GM19099 (cell line): ENCODE measurements around the gene SULT2B1.

Experiments
- POLR2A ChIP-seq: IDR thresholded peaks from 3 replicates; pipeline ENCODE4 v1.6.1; 2011; ENCODE audit warnings: low read depth; ENCODE audit not compliant: insufficient read length; ENCODE audit errors: extremely low read depth

SULT2B1 gene

GRCh38 chr19:48571378-48572162, 19.6 kb downstream of the SULT2B1 start:
- TF ChIP-seq POLR2A: no peak

DNA sequence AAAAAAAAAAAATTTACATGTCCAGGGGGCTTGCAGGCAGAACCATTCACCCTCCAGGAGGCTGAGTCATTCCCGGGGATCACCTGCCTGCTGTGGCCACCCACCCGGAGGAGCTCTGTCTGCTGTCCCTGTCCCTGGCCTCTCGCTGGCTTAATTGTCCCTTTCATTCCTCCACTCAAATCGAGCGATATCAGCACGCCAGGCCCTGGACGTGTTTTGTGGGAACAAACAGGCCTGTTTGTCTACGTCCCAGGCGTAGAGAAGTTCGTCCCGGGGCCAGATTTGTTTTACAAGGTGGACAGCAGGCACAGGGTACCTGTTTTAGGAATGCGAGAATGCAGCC, 21.2 kb downstream of the SULT2B1 start:
- TF ChIP-seq POLR2A: no peak

- no peak for TF ChIP-seq POLR2A
Measured at GRCh38 chr19:48575931-48576622, 24.1 kb downstream of the SULT2B1 start.

DNA sequence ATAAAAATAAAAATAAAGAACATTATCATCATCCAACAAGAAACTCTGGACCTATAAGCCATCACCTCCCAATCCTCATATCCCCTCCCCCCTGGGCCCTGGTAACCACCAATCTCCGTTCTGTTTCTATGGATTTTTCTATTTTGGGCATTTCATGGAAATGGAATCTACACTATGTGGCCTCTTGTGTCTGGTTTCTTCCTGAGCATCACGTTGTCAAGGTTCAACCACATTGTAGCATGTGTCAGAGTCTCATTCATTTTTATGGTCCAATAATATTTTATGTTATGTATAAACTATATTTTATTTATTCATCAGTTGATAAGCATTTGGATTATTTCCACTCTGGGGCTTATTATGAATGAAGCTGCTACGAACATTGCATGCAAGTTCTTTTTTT, 26.9 kb downstream of the SULT2B1 start:
- no peak for TF ChIP-seq POLR2A

GRCh38 chr19:48582168-48582567, 30.2 kb downstream of the SULT2B1 start:
- no peak for TF ChIP-seq POLR2A

DNA sequence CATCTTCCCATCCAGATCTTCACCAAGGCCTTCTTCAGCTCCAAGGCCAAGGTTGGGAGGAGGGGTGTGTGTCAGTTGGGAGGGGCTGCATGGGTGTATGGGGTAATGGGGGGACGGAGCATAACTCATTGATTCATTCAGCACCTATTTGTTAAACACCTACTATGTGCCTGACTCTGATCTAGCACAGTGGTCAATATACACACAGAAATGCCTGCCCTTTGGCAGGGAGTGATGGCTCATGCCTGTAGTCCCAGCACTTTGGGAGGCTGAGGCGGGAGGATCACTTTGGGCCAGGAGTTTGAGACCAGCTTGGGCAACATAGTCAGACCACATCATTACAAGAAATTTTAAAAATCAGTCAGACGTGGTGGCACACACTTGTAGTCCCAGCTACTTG, 35.4 kb downstream of the SULT2B1 start:
- TF ChIP-seq POLR2A: no peak

DNA sequence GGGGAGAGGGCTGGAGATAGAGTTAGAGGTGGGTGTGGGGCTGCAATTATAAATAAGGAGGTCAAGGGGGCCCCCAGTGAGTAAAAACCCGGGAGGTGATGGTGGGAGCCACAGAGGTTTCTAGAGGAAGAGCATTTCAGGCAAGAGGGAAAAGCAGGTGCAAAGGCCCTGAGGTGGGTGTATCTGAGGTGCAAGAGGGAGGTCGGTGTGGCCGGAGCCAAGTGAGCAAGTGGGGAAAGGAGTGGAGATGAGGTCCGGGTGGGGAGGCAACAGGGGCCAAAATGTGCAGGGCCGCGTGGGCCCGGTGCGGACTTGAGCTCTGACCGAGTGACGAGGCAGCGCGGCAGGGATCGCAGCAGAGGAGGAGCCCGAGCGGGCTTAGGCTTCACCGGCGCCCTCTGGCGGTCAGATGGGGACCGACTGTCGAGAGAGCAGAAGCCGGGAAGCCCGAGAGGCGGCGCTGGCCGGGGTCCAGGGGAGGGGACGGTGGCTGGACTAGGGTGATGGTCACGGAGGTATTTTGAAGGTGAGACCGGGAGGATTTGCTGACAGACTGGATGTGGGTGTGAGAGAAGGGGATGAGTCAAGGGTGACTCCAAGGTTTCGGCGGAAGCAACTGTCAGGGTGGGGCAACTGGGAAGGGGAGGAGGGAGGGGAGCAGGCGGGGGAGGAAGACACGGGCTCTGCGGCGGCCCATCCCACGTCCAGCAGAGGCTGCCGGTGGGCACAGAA, 36.9 kb downstream of the SULT2B1 start:
- TF ChIP-seq POLR2A: no peak

GRCh38 chr19:48591021-48591420, 39.0 kb downstream of the SULT2B1 start:
- TF ChIP-seq POLR2A: no peak

DNA sequence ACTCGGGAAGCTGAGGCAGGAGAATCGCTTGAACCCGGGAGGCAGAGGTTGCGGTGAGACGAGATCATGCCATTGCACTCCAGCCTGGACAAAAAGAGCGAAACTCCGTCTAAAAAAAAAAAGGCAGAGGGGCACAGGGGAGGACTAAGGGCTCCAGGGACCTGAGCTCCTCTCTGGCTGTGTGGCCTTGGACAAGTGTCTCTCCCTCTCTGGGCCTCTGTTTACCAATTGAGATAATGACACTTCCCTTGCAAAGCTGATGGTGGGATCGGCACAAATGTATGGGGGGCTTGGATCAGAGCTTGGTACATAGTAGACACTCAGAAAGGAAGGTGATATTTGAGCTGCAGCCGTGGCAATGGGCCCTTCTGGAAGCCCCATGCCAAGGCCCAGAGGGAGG, 43.2 kb downstream of the SULT2B1 start:
- no peak for TF ChIP-seq POLR2A

- no peak for TF ChIP-seq POLR2A
Measured at GRCh38 chr19:48595833-48596232, 43.9 kb downstream of the SULT2B1 start.

GRCh38 chr19:48596237-48596636, 44.3 kb downstream of the SULT2B1 start:
- no peak for TF ChIP-seq POLR2A

GRCh38 chr19:48596679-48597465, 44.9 kb downstream of the SULT2B1 start:
- no peak for TF ChIP-seq POLR2A

DNA sequence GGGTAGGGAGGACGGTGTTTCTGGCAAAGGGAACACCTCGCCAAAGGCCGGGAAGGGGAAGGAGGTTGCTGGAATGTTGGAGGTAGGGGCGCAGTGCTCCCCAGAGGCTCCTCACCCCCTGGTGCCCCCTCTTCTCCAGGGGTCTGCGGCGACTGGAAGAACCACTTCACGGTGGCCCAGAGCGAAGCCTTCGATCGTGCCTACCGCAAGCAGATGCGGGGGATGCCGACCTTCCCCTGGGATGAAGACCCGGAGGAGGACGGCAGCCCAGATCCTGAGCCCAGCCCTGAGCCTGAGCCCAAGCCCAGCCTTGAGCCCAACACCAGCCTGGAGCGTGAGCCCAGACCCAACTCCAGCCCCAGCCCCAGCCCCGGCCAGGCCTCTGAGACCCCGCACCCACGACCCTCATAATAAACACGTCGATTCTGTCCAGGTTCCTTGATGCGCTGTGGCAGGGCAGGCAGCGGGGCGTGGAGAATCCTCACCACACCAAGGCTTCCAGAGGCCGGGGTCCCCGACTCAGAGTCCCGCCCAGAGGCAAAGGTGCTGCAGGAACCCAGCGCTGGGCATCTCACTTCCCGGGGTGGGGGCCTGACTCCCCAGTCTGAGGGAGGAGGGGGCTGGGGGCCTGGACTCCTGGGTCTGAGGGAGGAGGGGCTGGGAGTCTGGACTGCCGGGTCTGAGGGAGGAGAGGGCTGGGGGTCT, 47.2 kb downstream of the SULT2B1 start:
- no peak for TF ChIP-seq POLR2A

- no peak for TF ChIP-seq POLR2A
Measured at GRCh38 chr19:48600679-48601417, 48.9 kb downstream of the SULT2B1 start.
